H1 (cell line): ENCODE measurements around the gene PVALB. TPM values are rescaled to one million over a fixed set of nuclear protein-coding genes. Genes with fewer than 3 reads are reported as not detected.

Experiments
- CTCF ChIA-PET: fragments of 300-600 bp; sonication (Branson Sonifier 250); formaldehyde crosslinking; loops from one replicate; lab custom pipeline; 2021; ENCODE audit not compliant: partially characterized antibody; lab: Charles Lee
- POLR2A ChIA-PET: fragments of 300-600 bp; sonication (Branson Sonifier 250); formaldehyde crosslinking; loops from one replicate; lab custom pipeline; 2021; ENCODE audit warnings: inconsistent platforms; ENCODE audit not compliant: partially characterized antibody; lab: Charles Lee
- DNase-seq, 2 experiments: peaks; one replicate each; pipeline versions ENCODE4 v3.0.0 to v3.0.0-alpha.2; 2010 to 2022; ENCODE audit warnings: low spot score in 2 of 2, low read depth in 1 of 2, mixed read lengths in 1 of 2
- FAIRE-seq: peaks from 2 replicates; lab custom pipeline; 2011; peaks lifted over from hg19 to GRCh38; lab: Jason Lieb, UNC
- H2AFZ ChIP-seq: 2 replicates; pipeline ENCODE4 v1.8.1; 2012; ENCODE audit warnings: low read length, inconsistent platforms
- H2AK5ac ChIP-seq: 2 replicates; pipeline ENCODE4 v1.6.1; 2013; ENCODE audit warnings: low read depth, low read length
- H2BK120ac ChIP-seq: replicated peaks from 2 replicates; pipeline ENCODE3; 2013; ENCODE audit warnings: low read depth, low read length, inconsistent platforms
- H2BK12ac ChIP-seq: 2 replicates; pipeline ENCODE4 v1.6.1; 2013; ENCODE audit warnings: low read depth, low read length
- H2BK15ac ChIP-seq: 2 replicates; pipeline ENCODE4 v1.6.1; 2013; ENCODE audit warnings: low read length
- H2BK20ac ChIP-seq: 2 replicates; pipeline ENCODE4 v1.6.1; 2013; ENCODE audit warnings: low read length
- H2BK5ac ChIP-seq: 2 replicates; pipeline ENCODE4 v1.6.1; 2013; ENCODE audit warnings: low read depth, low read length
- H3K14ac ChIP-seq: 2 replicates; pipeline ENCODE4 v1.6.1; 2013; ENCODE audit warnings: inconsistent platforms; ENCODE audit not compliant: insufficient read length
- H3K18ac ChIP-seq: 2 replicates; pipeline ENCODE4 v1.6.1; 2013; ENCODE audit warnings: low read length; ENCODE audit errors: extremely low read depth
- H3K23ac ChIP-seq: 2 replicates; pipeline ENCODE4 v1.6.1; 2013; ENCODE audit warnings: inconsistent platforms; ENCODE audit not compliant: insufficient read length
- H3K23me2 ChIP-seq: 2 replicates; pipeline ENCODE4 v1.6.1; 2013; ENCODE audit warnings: low read depth, low read length
- H3K27ac ChIP-seq: 2 replicates; pipeline ENCODE4 v1.6.1; 2011; ENCODE audit warnings: low read depth, low read length, inconsistent platforms
- H3K27me3 ChIP-seq, 4 experiments: replicated peaks in 1 of 4; 1 replicate in 1 of 4; 2 replicates in 3 of 4; pipeline versions ENCODE4 v1.6.1 to v1.8.1; 2011 to 2013; ENCODE audit warnings: low read length in 3 of 4, mild to moderate bottlenecking in 3 of 4, inconsistent platforms in 2 of 4, mixed read lengths in 2 of 4, moderate library complexity in 1 of 4; ENCODE audit not compliant: control insufficient read depth in 3 of 4, insufficient read depth in 3 of 4; ENCODE audit errors: extremely low read depth in 1 of 4
- H3K36me3 ChIP-seq, 4 experiments: 2 replicates each; pipeline versions ENCODE4 v1.6.1 to v1.8.1; 2011 to 2013; ENCODE audit warnings: mild to moderate bottlenecking in 4 of 4, low read length in 3 of 4, moderate library complexity in 2 of 4, control low read depth in 1 of 4, inconsistent platforms in 1 of 4; ENCODE audit not compliant: insufficient read depth in 4 of 4, control insufficient read depth in 2 of 4
- H3K4ac ChIP-seq: replicated peaks from 2 replicates; pipeline ENCODE3; 2013; ENCODE audit warnings: low read length, low read depth, mixed read lengths, inconsistent platforms; ENCODE audit not compliant: insufficient read length
- H3K4me1 ChIP-seq, 4 experiments: replicated peaks in 1 of 4; 1 replicate in 1 of 4; 2 replicates in 3 of 4; pipeline versions ENCODE4 v1.6.1 to v1.8.1; 2011 to 2013; ENCODE audit warnings: low read length in 3 of 4, inconsistent platforms in 2 of 4, mixed read lengths in 1 of 4; ENCODE audit not compliant: insufficient read depth in 4 of 4, control insufficient read depth in 3 of 4
- H3K4me2 ChIP-seq, 2 experiments: 2 replicates each; pipeline versions ENCODE4 v1.6.1 to v1.8.1; 2011 to 2013; ENCODE audit warnings: low read depth in 2 of 2, low read length in 2 of 2, control low read depth in 1 of 2, inconsistent platforms in 1 of 2, mild to moderate bottlenecking in 1 of 2; ENCODE audit not compliant: insufficient read depth in 1 of 2
- H3K4me3 ChIP-seq, 4 experiments: fragments of 200-600, 300-600 bp in 1 of 4; sonication (generic), shearing (Covaris generic), sonication (Bioruptor Twin) in 1 of 4; 2 replicates each; pipeline versions ENCODE4 v1.5.1 to v1.8.1; 2011 to 2016; ENCODE audit warnings: low read length in 4 of 4, low read depth in 3 of 4, control low read depth in 2 of 4, inconsistent platforms in 2 of 4, mild to moderate bottlenecking in 2 of 4, mixed read lengths in 1 of 4, moderate library complexity in 1 of 4; ENCODE audit not compliant: insufficient read depth in 2 of 4; ENCODE audit errors: extremely low read depth in 1 of 4
- H3K56ac ChIP-seq: replicated peaks from 2 replicates; pipeline ENCODE3; 2013; ENCODE audit warnings: low read depth, mild to moderate bottlenecking, mixed read lengths, low read length, inconsistent platforms; ENCODE audit not compliant: insufficient read length
- H3K79me1 ChIP-seq: 2 replicates; pipeline ENCODE4 v1.6.1; 2013; ENCODE audit warnings: low read depth, low read length, control low read depth
- H3K79me2 ChIP-seq, 2 experiments: 2 replicates each; pipeline versions ENCODE4 v1.6.1 to v1.8.1; 2012 to 2013; ENCODE audit warnings: low read length in 2 of 2, mild to moderate bottlenecking in 2 of 2, inconsistent platforms in 1 of 2; ENCODE audit not compliant: insufficient read depth in 2 of 2, control insufficient read depth in 1 of 2
- H3K9ac ChIP-seq, 4 experiments: replicated peaks in 1 of 4; 1 replicate in 1 of 4; 2 replicates in 3 of 4; pipeline versions ENCODE4 v1.6.1 to v1.8.1; 2011 to 2013; ENCODE audit warnings: low read depth in 3 of 4, low read length in 3 of 4, control low read depth in 2 of 4, mild to moderate bottlenecking in 2 of 4, moderate library complexity in 2 of 4, inconsistent platforms in 1 of 4; ENCODE audit errors: extremely low read depth in 1 of 4
- H3K9me3 ChIP-seq, 2 experiments: 2 replicates each; pipeline versions ENCODE4 v1.6.1 to v1.8.1; 2012 to 2013; ENCODE audit warnings: mild to moderate bottlenecking in 2 of 2, moderate library complexity in 2 of 2, control low read depth in 1 of 2, inconsistent platforms in 1 of 2, low read depth in 1 of 2, low read length in 1 of 2, mixed read lengths in 1 of 2; ENCODE audit not compliant: insufficient read depth in 2 of 2
- H4K20me1 ChIP-seq, 2 experiments: replicated peaks in 1 of 2; 2 replicates each; pipeline versions ENCODE3 to v1.8.1; 2011 to 2013; ENCODE audit warnings: inconsistent platforms in 2 of 2, low read length in 2 of 2, mild to moderate bottlenecking in 1 of 2; ENCODE audit not compliant: insufficient read depth in 2 of 2, control insufficient read depth in 1 of 2
- H4K5ac ChIP-seq: 2 replicates; pipeline ENCODE4 v1.6.1; 2013; ENCODE audit warnings: low read length, low read depth, mixed read lengths, inconsistent platforms; ENCODE audit not compliant: insufficient read length
- H4K8ac ChIP-seq: 2 replicates; pipeline ENCODE4 v1.8.0; 2013; ENCODE audit warnings: mild to moderate bottlenecking, moderate library complexity, low read length, inconsistent platforms; ENCODE audit not compliant: insufficient read depth; ENCODE audit errors: extremely low read depth
- H4K91ac ChIP-seq: replicated peaks from 2 replicates; pipeline ENCODE3; 2013; ENCODE audit warnings: low read length, mixed read lengths, inconsistent platforms; ENCODE audit not compliant: insufficient read length
- JUN ChIP-seq: IDR thresholded peaks from 2 replicates; pipeline ENCODE4 v1.6.1; 2011; ENCODE audit warnings: low read depth, mild to moderate bottlenecking, improper control_type of control experiment, low read length
- YY1 ChIP-seq: IDR thresholded peaks from 2 replicates; pipeline ENCODE4 v1.6.1; 2011; ENCODE audit warnings: low read depth, mild to moderate bottlenecking, low read length
- WGBS, 2 experiments: shearing (Covaris generic) in 1 of 2; methylation state at CpG; one replicate each; pipeline versions ENCODE4 v1.1.6 to v1.1.7; 2013 to 2015; ENCODE audit warnings: low lambda C conversion rate in 2 of 2, mixed read lengths in 2 of 2, inconsistent platforms in 1 of 2, low coverage in 1 of 2, missing lambda C conversion rate in 1 of 2; ENCODE audit not compliant: insufficient replicate concordance in 2 of 2, insufficient coverage in 1 of 2, insufficient read length in 1 of 2; ENCODE audit errors: extremely low coverage in 1 of 2, missing lambda C conversion rate in 1 of 2; 5-methylcytosine and 5-hydroxymethylcytosine counted together
- polyA plus RNA-seq, 7 experiments: library from polyadenylated mRNA; depleted of rRNA in 3 of 7; stranded (reverse) in 5 of 7; unstranded in 2 of 7; fragments of >200 nt in 5 of 7; fragments of 200-250 nt in 2 of 7; gene quantifications; 1 replicate in 5 of 7; 2 replicates in 1 of 7; 4 replicates in 1 of 7; pipeline versions ENCODE4 v1.2.1 to v1.2.3, GENCODE V29; 2011 to 2013; ENCODE audit warnings: missing spikeins in 2 of 7, mixed read lengths in 2 of 7
- total RNA-seq: library from RNA; stranded (reverse); fragmentation: NEBNext Ultra II Directional; extraction: Animal tissue kit (Norgen Biotek cat#: 25700); gene quantifications from 2 replicates; pipeline ENCODE4 v1.2.1, GENCODE V29; 2021

The PVALB gene
- total and polyA plus RNA-seq, 2 of the 8 experiments (the other 6 are each of a cell fraction or from before 2014, with no cell fraction given), result 1.7 to 5.4 TPM

- Histone ChIP-seq H3K4me3 (no peak overlapping the region), H2BK120ac (no peak overlapping the region), H2BK15ac (peak overlapping the region; percentile 88), H4K8ac (no peak overlapping the region), H3K14ac (no peak overlapping the region), H3K9me3 (no peaks in the 10 kb centered on the region), H3K79me1 (no peaks in the 10 kb centered on the region; the same call in 1 of the 2 replicates), H3K23ac (no peak overlapping the region), H4K91ac (no peak overlapping the region), H2BK5ac (peak overlapping the region; percentile 44; the same call in 1 of the 2 replicates), H3K36me3 (no peaks in the 10 kb centered on the region), H4K5ac (no peak overlapping the region), H2AFZ (no peak overlapping the region), H4K20me1 (no peaks in the 10 kb centered on the region), H2AK5ac (0 out of 2 replicates have a peak overlapping the region, but pooled peaks have one; percentile 49), H3K27me3 (no peaks in the 10 kb centered on the region), H3K4me2 (peak overlapping the region in 1 of 2 experiments; percentile 43; a peak in 3 of 4 replicates), H2BK12ac (peak overlapping the region; percentile 55; the same call in 1 of the 2 replicates), H3K4ac (no peak overlapping the region), H3K56ac (no peak overlapping the region), H3K27ac (no peak overlapping the region), H3K23me2 (peaks cover 2% of the 10 kb centered on the region; the same call in 1 of the 2 replicates), H3K18ac (peak overlapping the region; percentile 83), H3K4me1 (peaks cover 8 to 23% (median 15%) of the 10 kb centered on the region in 4 experiments), H3K79me2 (no peaks in the 10 kb centered on the region), H3K9ac (no peak overlapping the region; a peak in 1 of 7 replicates), H2BK20ac (peak overlapping the region; percentile 90; the same call in 1 of the 2 replicates)
- no peak for TF ChIP-seq JUN
- peak; percentile 25; the same call in 1 of the 2 replicates for TF ChIP-seq YY1
- DNase-seq (no peak), FAIRE-seq (no peak)
- ChIA-PET CTCF (interaction anchor here (0.8 kb wide), 1 partner anchor 200 kb away, joined by 3 read pairs; no protein-coding TSS in a partner anchor), POLR2A (interaction anchor here (1.1 kb wide), 1 partner anchor 11 kb away, joined by 3 read pairs; no protein-coding TSS in a partner anchor)
- WGBS, 2 experiments, result 68% methylated on average over 11 of the region's 12 CpGs; no CpG with 5 or more reads in 1 of the 2 experiments
Measured at GRCh38 chr22:36797911-36798673, 18.7 kb downstream of the PVALB start.
